Mesothelial cell of epicardium (in vitro differentiated cells): ENCODE results near the gene MALT1. TPM values are rescaled to one million over a fixed set of nuclear protein-coding genes. Genes with fewer than 3 reads are reported as not detected.
A peak's percentile ranks its signal among the peaks of the same experiment; 100 is the strongest.

Experiments
- DNase-seq, 2 experiments: peaks; one replicate each; pipeline ENCODE4 v3.0.0; 2021; ENCODE audit warnings: low spot score in 2 of 2; ENCODE audit not compliant: unreplicated experiment in 2 of 2
- H3K27ac Mint-ChIP-seq: 2 replicates; pipeline ENCODE4 v1.8.0; 2021; ENCODE audit warnings: mixed read lengths
- H3K27me3 Mint-ChIP-seq: 2 replicates; pipeline ENCODE4 v1.8.0; 2021; ENCODE audit warnings: low read depth, mixed read lengths
- H3K36me3 Mint-ChIP-seq: 2 replicates; pipeline ENCODE4 v1.8.0; 2021; ENCODE audit warnings: mixed read lengths
- H3K4me1 Mint-ChIP-seq: 2 replicates; pipeline ENCODE4 v1.8.0; 2021; ENCODE audit warnings: mixed read lengths
- H3K4me3 Mint-ChIP-seq: 2 replicates; pipeline ENCODE4 v1.8.0; 2021; ENCODE audit warnings: mild to moderate bottlenecking, moderate library complexity, mixed read lengths
- H3K9me3 Mint-ChIP-seq: 2 replicates; pipeline ENCODE4 v1.8.0; 2021; ENCODE audit warnings: mixed read lengths
- CTCF ChIP-seq: fragments of 200-600 bp; sonication (generic); IDR thresholded peaks from one replicate; pipeline ENCODE4 v1.5.0; 2021; ENCODE audit warnings: antibody characterized with exemption; ENCODE audit not compliant: unreplicated experiment
- total RNA-seq: library from RNA; stranded (reverse); gene quantifications from 3 replicates; pipeline ENCODE4 v1.2.1, GENCODE V29; 2021

MALT1 gene
- total RNA-seq, 1 donor from 2014 or later, result 25.3 TPM

GRCh38 chr18:58788470-58788869 is 117.2 kb downstream of the MALT1 start:
- Mint-ChIP-seq H3K4me1 (peaks cover 26% of the 10 kb centered on the region), H3K9me3 (no peaks in the 10 kb centered on the region), H3K27ac (peak overlapping the region; percentile 85), H3K27me3 (no peaks in the 10 kb centered on the region), H3K36me3 (no peaks in the 10 kb centered on the region), H3K4me3 (no peak overlapping the region)
- no peak for TF ChIP-seq CTCF
- no peak for DNase-seq

GRCh38 chr18:58788971-58789875 is 118.0 kb downstream of the MALT1 start:
- Mint-ChIP-seq H3K36me3 (no peaks in the 10 kb centered on the region), H3K27me3 (no peaks in the 10 kb centered on the region), H3K4me3 (no peak overlapping the region), H3K4me1 (peaks cover 28% of the 10 kb centered on the region), H3K9me3 (no peaks in the 10 kb centered on the region), H3K27ac (peak overlapping the region; percentile 85)
- no peak for DNase-seq
- TF ChIP-seq CTCF, result no peak

GRCh38 chr18:58789876-58790240 is 118.6 kb downstream of the MALT1 start:
- H3K36me3 Mint-ChIP-seq, result no peaks in the 10 kb centered on the region
- no peaks in the 10 kb centered on the region for H3K9me3 Mint-ChIP-seq
- H3K27ac Mint-ChIP-seq, result peak overlapping the region; percentile 56
- TF ChIP-seq CTCF, result no peak
- no peak overlapping the region for H3K4me3 Mint-ChIP-seq
- DNase-seq, result no peak
- H3K27me3 Mint-ChIP-seq, result no peaks in the 10 kb centered on the region
- H3K4me1 Mint-ChIP-seq, result peaks cover 25% of the 10 kb centered on the region

- TF ChIP-seq CTCF, result no peak
- Mint-ChIP-seq H3K9me3 (no peaks in the 10 kb centered on the region), H3K4me1 (peaks cover 23% of the 10 kb centered on the region), H3K27ac (no peak overlapping the region), H3K27me3 (no peaks in the 10 kb centered on the region), H3K36me3 (no peaks in the 10 kb centered on the region), H3K4me3 (no peak overlapping the region)
- no peak for DNase-seq
Observed at GRCh38 chr18:58792086-58792485, 120.8 kb downstream of the MALT1 start.

GRCh38 chr18:58793361-58793760 is 122.1 kb downstream of the MALT1 start:
- no peaks in the 10 kb centered on the region for H3K36me3 Mint-ChIP-seq
- H3K9me3 Mint-ChIP-seq, result no peaks in the 10 kb centered on the region
- no peak for TF ChIP-seq CTCF
- H3K4me1 Mint-ChIP-seq, result peaks cover 23% of the 10 kb centered on the region
- no peak for DNase-seq
- H3K27me3 Mint-ChIP-seq, result no peaks in the 10 kb centered on the region
- H3K4me3 Mint-ChIP-seq, result no peak overlapping the region
- peak overlapping the region; percentile 75 for H3K27ac Mint-ChIP-seq
